Stimulated activated CD8-positive, alpha-beta memory T cell treated with anti-CD3 and anti-CD28 coated beads, Interleukin-7, amount 100 ng/mL, for 4 hours (primary cell): ENCODE measurements around the gene CHD5.

ENCODE experiments used
- DNase-seq, 2 donors: peaks; one replicate each; pipeline ENCODE4 v3.0.0-alpha.2; 2020; ENCODE audit warnings: low read depth in 2 of 2

The CHD5 gene

DNA sequence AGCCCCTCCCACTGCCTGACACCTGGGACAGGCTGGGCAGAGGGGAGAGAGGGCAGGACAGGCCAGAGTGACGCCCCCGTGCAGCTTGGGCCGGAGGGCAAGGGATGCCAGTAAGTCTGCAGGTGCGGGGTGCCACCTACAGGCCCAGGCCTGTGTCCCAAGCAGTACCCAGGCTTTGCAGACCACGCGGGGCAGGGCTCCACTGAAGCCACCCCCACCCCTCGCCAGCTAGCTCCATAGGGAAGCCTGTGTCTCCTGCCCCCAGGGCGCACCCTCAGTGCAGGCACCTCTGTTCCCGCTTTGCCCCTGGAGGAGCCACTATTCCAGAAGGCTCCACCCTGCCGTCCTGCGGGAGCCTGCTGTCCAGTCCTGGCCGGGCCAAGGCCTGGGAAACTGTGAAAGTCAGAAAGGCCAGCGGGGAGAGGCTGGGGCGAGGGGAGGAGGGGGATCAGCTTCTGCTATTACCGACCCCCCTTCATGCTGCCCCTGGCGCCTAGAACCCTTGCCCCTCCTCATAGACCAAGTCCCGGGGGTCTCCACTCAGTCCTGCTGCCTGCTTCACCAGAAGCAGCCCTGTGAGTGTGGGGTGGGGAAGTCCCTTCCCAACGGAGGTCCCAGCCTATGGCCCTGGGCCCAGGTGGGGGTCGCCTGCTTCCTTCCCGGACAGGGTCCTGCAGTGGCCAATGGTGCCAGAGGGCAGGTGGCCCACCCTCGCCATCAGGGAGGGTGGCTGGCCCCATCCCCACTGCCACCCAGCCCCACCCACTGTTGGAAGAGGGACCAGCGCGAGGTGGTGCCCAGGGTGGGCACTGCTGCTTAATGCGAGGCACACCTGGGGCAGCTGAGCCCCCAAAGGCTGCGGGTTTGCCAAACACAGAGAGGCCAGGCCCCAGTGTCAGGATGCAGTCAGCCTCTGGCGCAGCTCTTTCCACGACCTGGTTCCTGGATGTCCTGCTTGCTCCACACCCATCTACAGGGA lies 80.0 kb downstream of the CHD5 start:
- no peak for DNase-seq

DNA sequence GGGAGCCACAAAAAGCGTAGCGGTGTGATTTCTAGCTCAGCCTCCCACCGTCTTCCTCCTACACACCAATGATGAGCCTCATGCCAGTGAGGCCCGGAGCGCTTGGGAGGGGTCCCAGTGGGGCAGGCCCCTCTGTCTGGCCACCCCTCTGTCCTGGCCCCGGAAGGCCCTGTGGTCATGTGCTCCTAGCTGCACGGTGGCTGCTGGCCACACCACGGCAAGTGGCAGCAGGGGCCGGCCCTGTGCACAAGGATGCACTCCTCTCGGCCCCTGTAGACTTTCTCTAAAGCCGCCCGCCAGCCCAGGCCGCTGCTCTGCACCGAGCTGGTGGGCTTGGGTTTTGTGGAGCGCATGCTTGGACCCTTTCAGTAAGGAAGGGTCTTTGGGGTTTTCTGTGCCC lies 80.8 kb downstream of the CHD5 start:
- no peak for DNase-seq

DNA sequence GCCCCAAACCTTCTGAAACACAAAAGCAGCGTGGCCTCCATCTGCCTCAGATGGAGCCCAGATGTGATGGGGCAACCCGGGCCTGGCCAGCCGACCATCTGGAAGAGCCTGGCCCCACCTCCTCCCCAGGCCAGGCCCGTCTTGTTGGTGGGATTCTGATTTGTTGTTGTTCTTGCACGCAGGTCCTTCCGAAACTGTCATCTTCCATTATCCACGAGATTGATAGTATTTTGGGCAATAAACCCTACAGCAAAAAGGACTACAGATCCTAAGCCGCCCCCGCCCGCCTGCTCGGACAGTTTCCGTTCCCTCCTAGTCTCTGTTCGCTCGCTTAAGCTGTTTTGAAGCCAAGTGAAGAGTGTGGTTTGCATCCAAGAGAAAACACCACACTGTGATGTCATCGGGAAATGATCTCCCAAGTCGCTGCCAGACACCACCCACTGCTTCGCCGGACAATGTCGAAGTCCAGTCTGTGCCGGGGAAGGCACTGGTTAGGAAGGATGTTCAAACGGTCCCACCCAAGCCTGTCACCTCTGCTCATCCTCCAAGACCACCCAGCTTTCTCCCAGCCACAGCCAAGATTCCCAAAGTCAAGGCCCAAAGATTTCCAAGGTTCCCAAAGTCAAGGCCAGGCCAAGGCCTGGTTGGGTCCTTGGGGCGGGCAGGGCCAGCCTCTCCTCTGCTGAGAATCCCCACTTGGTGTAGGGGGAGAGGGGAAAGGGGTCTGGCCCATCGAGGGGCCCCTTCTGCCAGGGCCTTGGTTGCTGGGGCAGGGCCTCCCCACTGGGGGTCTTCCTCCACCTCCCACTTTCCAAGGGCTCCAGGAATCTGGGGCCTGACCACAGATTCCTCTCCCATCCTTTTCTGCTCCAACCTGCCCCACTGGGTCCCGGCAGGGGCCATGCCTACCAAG lies 81.6 kb downstream of the CHD5 start:
- no peak for DNase-seq

DNA sequence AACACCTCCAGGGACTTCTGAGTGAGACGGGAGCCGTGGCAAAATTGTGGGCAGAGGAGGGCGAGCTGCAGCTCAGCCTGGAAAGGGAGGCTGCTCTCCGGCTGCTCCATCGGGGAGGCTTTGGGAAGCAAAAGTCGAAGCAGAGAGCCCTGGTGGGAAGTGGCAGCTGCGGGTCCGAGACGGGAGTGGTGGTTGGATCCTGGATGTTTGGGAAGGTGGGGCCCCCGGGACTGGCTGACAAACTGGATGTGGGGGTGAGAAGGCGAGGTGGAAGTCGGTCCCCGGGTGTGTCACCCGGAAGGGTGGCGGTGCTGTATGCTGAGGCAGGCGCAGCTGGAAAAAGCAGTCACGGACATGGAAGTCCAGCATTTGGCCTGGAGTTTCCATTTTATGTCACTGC lies 82.3 kb downstream of the CHD5 start:
- no peak for DNase-seq

DNA sequence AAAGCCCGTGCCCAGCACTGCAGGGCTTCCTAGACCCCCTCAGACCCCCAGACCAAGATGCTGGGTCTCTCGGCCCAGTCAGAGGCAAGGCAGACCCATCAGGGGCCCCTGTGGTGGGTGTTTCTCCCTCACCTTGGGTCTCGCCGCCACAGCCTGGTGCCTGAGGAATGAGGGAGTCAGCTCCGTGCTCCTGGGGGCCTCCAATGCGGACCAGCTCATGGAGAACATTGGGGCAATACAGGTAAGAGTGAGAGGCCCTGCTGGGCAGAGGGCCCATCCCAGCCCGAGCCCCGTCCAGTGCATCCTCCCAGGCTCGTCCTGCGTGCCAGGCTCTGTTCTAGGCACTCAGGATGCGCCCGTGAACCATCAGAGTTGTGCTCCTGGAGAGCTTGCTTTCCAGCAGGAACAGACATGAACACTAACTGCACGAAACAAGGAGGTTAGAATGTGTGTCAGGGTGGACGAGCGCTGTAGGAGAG lies 83.0 kb downstream of the CHD5 start:
- no peak for DNase-seq

DNA sequence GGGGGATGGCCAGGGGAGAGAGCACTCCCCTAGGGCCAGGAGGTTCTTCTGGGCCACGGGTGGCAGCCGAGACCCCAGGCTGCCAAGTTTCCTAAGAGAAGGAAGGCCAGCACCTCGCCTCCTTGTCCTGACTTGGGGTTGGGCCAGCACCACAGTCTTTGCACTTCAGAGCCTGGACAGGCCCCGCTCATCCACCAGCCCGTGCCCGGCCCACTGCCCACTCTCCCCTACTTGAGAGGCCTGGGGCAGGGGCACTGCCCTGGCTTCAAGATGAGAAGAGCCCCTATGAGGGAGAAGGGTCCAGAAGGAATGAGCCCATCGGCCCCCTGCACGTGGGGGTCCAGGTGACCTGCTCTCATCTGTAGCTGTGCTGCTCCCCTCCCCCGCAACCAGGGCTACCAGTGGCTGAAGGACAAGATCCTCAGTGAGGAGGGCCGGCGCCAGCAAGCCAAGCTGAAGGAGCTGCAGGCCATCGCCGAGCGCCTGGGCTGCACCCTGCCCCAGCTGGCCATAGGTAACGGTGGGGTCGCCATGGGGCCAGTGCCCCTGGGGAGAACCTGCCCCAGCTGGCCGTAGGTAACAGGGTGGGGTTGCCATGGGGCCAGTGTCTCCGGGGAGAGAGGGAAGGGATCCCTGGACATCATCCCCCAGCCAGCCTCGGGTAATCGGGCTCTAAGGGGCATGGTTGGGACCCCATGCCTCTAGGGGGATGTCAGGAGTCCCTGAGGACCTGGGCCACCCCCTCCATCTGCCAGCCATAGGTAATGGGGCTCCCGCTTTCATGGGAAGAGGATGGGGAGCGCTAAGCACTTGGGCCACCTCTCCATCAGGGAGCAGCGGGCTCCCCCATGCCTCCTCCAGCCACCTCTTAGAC lies 83.6 kb downstream of the CHD5 start:
- no peak for DNase-seq

DNA sequence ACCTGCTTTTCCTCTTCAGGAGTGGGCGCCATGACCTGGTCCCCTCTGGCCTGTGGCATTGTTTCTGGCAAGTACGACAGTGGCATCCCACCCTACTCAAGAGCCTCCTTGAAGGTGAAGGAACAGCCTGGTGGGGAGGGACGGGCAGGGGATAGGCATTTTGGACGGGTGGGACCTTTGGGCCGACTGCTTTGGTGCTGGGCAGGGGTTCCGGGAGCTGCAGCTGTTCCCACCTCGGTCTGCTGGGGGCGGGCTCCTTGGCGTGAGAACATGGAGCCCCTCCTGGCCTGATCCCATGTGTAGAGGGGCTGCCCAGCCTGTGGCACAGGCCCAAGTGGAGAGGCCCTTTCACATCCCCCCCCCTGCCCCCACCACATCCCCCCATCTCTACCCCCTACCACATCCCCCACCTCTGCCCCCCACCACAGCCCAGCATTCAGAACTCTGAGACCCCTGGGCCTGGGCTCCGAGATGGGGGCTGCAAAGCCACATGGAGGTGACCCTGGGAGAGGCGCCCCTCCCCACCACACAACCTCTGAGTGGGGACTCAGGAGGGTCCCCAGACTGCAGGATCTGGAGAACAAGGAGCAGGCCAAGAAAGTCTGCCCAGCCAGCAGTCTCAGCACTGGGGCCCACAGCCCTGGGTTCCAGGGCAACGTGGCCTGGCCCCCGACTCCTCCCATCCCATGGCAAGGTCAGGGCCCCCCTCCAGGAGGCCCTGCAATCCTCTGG lies 84.4 kb downstream of the CHD5 start:
- no peak for DNase-seq

DNA sequence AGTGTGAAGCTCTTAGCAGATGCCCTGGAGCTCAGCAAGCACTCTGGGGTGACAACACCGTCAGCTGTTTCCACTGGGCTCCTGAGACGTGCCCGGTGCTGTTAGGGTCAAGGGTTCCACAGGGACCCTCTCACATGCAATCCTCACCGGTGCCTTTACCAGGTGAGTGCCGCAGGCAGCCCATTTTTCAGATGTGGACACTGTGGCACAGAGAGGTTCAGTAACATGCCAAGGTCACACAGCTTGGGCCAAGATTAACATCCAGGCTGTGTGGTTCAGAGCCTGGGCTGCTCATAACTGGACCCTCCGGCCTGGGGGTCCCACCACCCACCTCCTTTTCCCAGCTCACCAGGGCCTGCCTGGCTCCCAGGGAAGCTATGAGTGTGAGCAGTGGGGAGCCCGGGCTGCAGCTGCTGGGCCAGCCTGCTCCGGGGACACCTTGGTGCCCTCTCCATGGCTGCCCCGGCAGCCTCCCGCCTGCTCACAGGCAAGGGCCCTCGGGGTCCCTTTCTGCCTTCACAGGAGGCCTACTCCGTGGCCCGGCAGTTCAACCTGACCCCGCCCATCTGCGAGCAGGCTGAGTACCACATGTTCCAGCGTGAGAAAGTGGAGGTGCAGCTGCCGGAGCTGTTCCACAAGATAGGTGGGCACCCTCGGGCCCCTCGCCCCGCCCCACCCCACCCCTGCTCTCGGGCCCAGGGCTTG lies 85.2 kb downstream of the CHD5 start:
- DNase-seq: no peak

DNA sequence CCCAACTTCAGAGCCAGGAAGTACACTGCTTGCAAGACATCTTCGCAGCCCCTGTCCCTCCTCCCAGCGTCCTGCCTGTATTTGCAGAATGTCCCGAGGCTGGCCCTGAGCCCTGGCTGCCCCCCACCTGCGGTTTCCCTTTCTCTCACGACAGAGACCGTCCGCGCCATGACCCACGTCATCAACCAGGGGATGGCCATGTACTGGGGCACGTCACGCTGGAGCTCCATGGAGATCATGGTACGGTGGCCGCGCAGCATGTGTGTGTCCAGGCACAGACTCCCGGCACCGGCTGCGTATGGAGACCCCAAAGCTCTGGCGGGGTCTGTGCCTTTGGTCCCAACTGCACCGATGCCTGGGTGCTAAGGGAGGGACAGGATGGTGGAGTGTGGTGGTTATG lies 85.9 kb downstream of the CHD5 start:
- DNase-seq: no peak

DNA sequence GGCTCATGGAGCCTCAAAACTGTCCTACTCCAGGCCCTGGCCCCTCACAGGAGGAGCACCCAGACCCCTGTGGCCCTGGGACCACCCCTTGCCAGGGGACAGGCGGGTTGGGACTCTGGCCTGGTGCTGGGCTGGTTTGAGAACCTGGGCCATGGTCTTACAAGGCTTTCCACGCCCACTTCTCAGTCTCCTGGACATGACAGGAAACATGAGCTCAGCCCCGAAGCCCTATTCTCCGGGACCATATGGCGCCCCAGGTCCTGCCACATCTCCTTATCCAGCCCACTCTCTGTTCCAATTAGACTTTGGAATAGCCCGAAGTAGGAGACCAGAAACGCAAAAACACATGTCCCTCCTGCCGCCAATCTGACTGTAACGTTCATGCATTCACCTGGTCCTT lies 86.5 kb downstream of the CHD5 start:
- DNase-seq: no peak

DNA sequence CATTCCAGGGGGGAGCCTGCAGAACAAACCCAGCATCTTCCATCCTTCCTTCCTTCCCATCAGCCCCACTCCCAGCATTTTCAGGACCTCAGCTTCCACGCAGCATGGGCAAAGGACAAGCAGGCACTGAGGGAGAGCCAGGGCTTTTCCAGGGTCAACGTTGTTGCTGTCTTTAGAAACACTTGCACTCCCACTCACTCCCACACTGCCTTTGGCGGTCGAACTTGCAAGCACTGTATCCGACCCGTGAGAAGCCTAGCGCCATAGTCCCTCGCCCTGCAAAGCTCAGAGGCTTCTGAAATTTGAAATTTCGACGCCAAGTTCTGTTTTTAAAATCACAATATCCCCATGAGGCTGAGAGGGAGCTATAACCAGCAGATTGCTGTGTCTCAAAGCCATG lies 87.0 kb downstream of the CHD5 start:
- no peak for DNase-seq

DNA sequence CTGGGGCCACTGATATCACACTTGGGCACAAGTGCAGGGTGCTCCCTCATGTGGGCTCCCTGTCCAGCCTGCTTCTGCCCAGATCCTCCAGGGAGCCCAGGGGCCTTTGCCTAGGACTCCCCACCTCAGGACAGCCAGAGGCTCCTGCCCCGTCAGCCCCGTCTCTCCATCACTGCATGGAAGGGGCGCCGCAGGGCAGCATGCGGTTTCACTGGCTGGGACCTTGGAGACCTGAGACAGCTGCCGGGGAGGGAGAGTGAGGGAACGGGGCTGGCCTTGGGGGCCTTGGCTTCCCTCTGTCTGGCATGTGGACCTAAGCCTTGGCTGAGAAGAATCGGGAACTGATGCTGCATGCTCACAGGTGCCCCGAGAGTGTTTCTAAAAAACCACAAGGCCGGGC lies 87.9 kb downstream of the CHD5 start:
- DNase-seq: no peak

DNA sequence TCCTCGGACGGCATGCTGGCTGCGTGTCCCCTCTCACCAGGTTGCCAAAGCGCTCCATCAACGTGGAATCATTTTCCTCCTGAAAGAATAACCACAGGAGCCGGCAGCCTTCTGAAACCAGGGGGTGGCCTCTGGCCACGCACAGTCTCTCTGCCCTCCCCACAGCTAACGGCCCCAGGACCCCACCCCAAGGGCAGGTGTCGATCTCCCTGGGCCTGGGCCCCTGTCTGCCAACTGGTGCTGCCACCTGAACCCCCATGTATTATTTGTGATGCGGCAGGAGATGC lies 88.4 kb downstream of the CHD5 start:
- no peak for DNase-seq

DNA sequence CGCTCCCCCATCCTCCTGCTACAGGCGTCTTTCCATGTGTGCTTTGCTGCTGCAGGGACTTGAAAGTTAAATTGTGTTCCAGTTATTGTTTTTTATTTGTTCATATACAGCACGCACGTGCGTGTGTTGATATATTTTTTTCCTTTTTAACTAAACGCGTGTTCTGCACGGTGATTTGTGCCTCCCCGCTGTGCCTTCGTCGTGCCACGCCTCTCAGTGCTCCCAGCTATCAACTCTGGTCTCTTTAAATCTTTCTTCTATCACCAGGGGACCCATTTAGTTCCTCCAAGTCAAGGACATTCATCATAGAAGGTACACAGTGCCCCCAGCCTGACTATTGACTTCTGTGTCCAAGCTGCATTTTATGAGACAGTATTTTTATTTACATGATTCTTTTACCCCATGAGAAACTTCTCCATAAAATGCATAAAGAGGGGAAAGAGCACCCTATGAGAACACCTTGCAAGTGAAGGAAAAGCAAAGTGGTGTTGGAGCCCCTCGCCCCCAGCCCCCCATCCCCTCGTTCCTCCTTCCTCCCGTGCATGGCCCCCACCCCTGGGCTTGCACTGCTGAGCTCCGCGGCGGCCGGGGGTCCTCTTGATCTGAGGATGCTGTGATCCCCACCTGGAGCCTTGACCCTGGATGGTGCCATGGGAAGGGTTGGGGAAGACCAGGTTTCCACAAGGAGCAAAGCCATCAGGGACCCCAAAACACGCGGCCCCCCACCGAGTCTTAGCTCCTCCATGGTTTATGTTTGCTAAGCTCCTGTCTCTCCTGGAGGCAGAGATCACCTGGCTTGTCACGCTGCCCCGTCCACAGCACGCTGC lies 88.9 kb downstream of the CHD5 start:
- DNase-seq: no peak

DNA sequence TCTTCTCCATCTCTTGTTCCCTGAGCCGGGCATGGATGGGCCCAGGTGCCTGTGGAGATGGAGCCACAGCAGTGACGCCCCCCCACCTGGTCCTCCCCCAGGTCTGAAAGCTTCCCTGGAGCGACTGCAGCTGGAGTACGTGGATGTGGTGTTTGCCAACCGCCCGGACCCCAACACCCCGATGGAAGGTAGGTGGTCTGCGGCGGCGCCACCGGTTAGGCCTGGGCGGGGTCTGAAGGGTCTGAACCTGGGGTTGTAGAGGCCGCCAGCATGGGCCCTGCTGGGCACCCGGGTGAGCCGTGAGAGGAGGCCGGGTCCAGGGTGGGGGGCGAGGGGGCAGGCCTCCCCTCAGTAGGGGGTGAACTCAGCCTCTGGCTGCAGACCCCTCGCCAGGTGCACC lies 89.8 kb downstream of the CHD5 start:
- no peak for DNase-seq

DNA sequence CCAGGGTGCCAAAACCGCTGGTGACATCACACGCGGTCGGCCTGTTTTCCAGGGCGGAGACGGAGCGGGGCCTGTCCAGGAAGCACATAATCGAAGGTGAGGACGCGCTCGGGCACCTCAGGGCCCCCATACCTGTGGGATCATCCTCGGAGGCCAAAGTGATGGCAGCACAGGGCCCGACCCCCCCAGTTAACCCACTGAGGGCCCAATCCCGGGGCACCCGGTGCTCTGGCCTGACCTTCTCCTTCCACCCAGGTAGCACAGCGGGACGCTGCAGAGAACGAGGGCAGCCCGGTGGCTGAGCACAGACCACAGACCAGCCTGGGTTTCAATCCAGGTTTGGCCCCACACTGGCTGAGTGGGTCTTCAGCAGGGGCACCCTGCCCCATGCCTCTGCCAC lies 91.2 kb downstream of the CHD5 start:
- DNase-seq: no peak

DNA sequence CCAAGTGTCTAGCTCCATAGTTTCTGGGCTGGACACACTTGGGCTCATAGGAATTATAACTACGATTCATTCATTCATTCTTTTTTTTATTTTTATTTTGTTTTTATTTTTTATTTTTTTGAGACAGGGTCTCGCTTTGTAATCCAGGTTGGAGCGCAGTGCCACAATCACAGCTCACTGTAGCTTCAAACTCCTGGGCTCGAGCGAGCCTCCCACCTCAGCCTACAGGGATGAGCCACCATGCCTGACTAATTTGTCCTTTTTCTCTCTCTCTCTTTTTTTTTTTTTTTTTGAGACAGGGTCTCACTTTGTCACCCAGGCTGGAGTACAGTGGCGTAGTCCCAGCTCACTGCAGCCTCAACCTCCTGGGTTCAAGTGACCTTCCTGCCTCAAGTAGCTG lies 92.2 kb downstream of the CHD5 start:
- no peak for DNase-seq

DNA sequence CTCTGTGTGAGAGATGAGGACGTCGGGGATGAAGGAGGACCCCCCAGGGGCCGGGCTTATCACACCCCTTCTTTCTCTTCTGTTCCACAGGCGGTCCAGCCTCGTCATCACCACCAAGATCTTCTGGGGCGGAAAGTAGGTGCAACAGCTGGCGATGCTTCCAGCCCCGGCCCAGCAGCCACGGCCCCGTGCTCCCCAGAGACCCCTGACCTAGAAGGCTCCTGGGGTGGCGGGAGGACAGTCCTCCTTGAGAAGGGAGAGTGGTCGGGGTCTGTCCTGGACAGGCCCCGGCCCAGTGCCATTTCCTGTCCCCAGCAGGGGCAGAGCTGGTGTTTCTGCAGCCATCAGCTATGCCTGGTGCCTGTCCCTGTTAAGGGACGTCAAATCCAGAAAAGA lies 92.7 kb downstream of the CHD5 start:
- DNase-seq: no peak

DNA sequence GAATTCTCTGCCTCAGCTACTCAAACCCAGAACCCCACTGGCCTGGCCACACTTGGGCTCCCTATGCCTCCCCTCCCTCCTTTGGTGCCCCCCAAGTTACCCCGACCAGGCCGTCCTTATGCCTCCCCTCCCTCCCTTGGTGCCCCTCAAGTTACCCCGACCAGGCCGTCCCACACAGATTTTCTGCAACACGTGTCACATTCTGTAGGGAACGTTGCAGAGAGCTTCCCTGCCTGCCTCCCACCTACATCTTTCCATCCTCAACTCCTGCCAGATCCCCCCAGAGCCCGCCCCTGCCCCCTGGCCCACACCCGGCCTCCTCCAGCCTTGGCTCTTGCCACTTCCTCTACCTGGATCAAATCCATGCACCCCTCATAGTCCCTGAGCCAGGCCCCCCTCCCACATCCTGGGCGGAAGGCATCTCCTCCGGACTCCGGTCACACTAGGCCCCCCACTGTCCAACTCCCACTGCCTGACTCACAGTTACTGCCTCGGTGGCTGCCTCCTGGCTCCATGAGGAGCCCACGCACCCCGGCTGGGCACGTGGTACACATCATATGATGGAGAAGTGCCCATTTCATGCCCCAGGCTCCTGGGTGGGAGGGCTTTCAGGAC lies 93.3 kb downstream of the CHD5 start:
- DNase-seq: no peak
